Endodermal cell (in vitro differentiated cells): Measurements from ENCODE around the gene SLIT1. TPM values are rescaled to one million over a fixed set of nuclear protein-coding genes. Genes with fewer than 3 reads are reported as not detected.

Source experiments
- DNase-seq: peaks from one replicate; pipeline ENCODE4 v3.0.0-alpha.2; 2017
- H3K27ac ChIP-seq: 2 replicates; pipeline ENCODE4 v1.5.1; 2013; ENCODE audit warnings: mild to moderate bottlenecking, low read depth, low read length, moderate library complexity
- H3K27me3 ChIP-seq: 2 replicates; pipeline ENCODE4 v1.6.1; 2013; ENCODE audit warnings: mild to moderate bottlenecking, low read length, moderate library complexity; ENCODE audit not compliant: insufficient read depth, control insufficient read depth, poor library complexity, severe bottlenecking
- H3K36me3 ChIP-seq: 2 replicates; pipeline ENCODE4 v1.7.0; 2013; ENCODE audit warnings: mild to moderate bottlenecking, low read length, moderate library complexity; ENCODE audit not compliant: control insufficient read depth, insufficient read depth
- H3K4me1 ChIP-seq: one replicate; pipeline ENCODE4 v1.7.0; 2013; ENCODE audit warnings: low read length; ENCODE audit not compliant: control insufficient read depth, insufficient read depth
- H3K4me3 ChIP-seq: 2 replicates; pipeline ENCODE4 v1.5.1; 2013; ENCODE audit warnings: mild to moderate bottlenecking, low read length, moderate library complexity
- H3K9ac ChIP-seq: 2 replicates; pipeline ENCODE4 v1.6.1; 2013; ENCODE audit warnings: mild to moderate bottlenecking, low read length, moderate library complexity; ENCODE audit not compliant: poor library complexity, severe bottlenecking; ENCODE audit errors: extremely low read depth
- H3K9me3 ChIP-seq: 2 replicates; pipeline ENCODE4 v1.6.1; 2013; ENCODE audit warnings: mild to moderate bottlenecking, low read length, moderate library complexity; ENCODE audit not compliant: control insufficient read depth
- H3K27ac Mint-ChIP-seq: 2 replicates; pipeline ENCODE4 v1.8.0; 2020; ENCODE audit warnings: mixed read lengths
- H3K27me3 Mint-ChIP-seq: 2 replicates; pipeline ENCODE4 v1.8.0; 2021; ENCODE audit warnings: mild to moderate bottlenecking, mixed read lengths; ENCODE audit not compliant: insufficient read depth
- H3K36me3 Mint-ChIP-seq: 2 replicates; pipeline ENCODE4 v1.8.0; 2020; ENCODE audit warnings: low read depth, mixed read lengths
- H3K4me1 Mint-ChIP-seq: 2 replicates; pipeline ENCODE4 v1.8.0; 2020; ENCODE audit warnings: mixed read lengths
- H3K4me3 Mint-ChIP-seq: 2 replicates; pipeline ENCODE4 v1.8.0; 2020; ENCODE audit warnings: mild to moderate bottlenecking, moderate library complexity, mixed read lengths
- H3K9me3 Mint-ChIP-seq: 2 replicates; pipeline ENCODE4 v1.8.0; 2020; ENCODE audit warnings: mild to moderate bottlenecking, mixed read lengths
- WGBS, 2 experiments: methylation state at CpG; one replicate each; pipeline versions ENCODE4 v1.1.5 to v1.1.7; 2013; ENCODE audit warnings: missing lambda C conversion rate in 2 of 2, mixed read lengths in 1 of 2; ENCODE audit not compliant: insufficient coverage in 1 of 2, insufficient read length in 1 of 2; 5-methylcytosine and 5-hydroxymethylcytosine counted together
- total RNA-seq, 2 donors: library from RNA; stranded (reverse); fragmentation: NEBNext Ultra II Directional in 1 of 2; extraction: Animal tissue kit (Norgen Biotek cat#: 25700) in 1 of 2; gene quantifications; 2 replicates in 1 of 2; 3 replicates in 1 of 2; pipeline ENCODE4 v1.2.1, GENCODE V29; 2021
- TF ChIP-seq, protein P1 (sequence below): fragments of 200-600 bp; sonication (generic); conservative IDR thresholded peaks from 2 replicates; pipeline ENCODE4 v1.5.0; 2021; ENCODE audit warnings: antibody characterized with exemption, mild to moderate bottlenecking

The SLIT1 gene
- total RNA-seq, 2 donors from 2014 or later, result 0.97 to 2.4 TPM

- no peak overlapping the region for H3K27ac ChIP-seq
- no peaks in the 10 kb centered on the region for H3K9me3 ChIP-seq
- TF ChIP-seq, protein P1, sequence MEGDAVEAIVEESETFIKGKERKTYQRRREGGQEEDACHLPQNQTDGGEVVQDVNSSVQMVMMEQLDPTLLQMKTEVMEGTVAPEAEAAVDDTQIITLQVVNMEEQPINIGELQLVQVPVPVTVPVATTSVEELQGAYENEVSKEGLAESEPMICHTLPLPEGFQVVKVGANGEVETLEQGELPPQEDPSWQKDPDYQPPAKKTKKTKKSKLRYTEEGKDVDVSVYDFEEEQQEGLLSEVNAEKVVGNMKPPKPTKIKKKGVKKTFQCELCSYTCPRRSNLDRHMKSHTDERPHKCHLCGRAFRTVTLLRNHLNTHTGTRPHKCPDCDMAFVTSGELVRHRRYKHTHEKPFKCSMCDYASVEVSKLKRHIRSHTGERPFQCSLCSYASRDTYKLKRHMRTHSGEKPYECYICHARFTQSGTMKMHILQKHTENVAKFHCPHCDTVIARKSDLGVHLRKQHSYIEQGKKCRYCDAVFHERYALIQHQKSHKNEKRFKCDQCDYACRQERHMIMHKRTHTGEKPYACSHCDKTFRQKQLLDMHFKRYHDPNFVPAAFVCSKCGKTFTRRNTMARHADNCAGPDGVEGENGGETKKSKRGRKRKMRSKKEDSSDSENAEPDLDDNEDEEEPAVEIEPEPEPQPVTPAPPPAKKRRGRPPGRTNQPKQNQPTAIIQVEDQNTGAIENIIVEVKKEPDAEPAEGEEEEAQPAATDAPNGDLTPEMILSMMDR, result no peak
- no peaks in the 10 kb centered on the region for H3K9me3 Mint-ChIP-seq
- no peaks in the 10 kb centered on the region for H3K36me3 ChIP-seq
- WGBS, 2 experiments, result 89 to 95% methylated on average over 3 of the region's 3 CpGs
- no peaks in the 10 kb centered on the region for H3K27me3 ChIP-seq
- no peak for DNase-seq
- H3K27ac Mint-ChIP-seq, result no peak overlapping the region
- H3K4me1 Mint-ChIP-seq, result peaks cover 14% of the 10 kb centered on the region
- H3K4me3 ChIP-seq, result no peak overlapping the region
- no peaks in the 10 kb centered on the region for H3K36me3 Mint-ChIP-seq
- H3K4me1 ChIP-seq, result no peaks in the 10 kb centered on the region
- no peak overlapping the region for H3K4me3 Mint-ChIP-seq
- H3K27me3 Mint-ChIP-seq, result no peaks in the 10 kb centered on the region
- no peak overlapping the region for H3K9ac ChIP-seq
Measured at GRCh38 chr10:97028832-97029178, 157.0 kb downstream of the SLIT1 start.

- no peak for DNase-seq
- Mint-ChIP-seq H3K4me1 (peaks cover 14% of the 10 kb centered on the region), H3K9me3 (no peaks in the 10 kb centered on the region), H3K27ac (no peak overlapping the region), H3K27me3 (no peaks in the 10 kb centered on the region), H3K4me3 (no peak overlapping the region), H3K36me3 (no peaks in the 10 kb centered on the region)
- Histone ChIP-seq H3K36me3 (no peaks in the 10 kb centered on the region), H3K27ac (no peak overlapping the region), H3K9me3 (no peaks in the 10 kb centered on the region), H3K9ac (no peak overlapping the region), H3K27me3 (no peaks in the 10 kb centered on the region), H3K4me1 (no peaks in the 10 kb centered on the region), H3K4me3 (no peak overlapping the region)
- TF ChIP-seq, protein P1, result no peak
- WGBS, 2 experiments, result 82 to 95% methylated on average over 1 to 2 of the region's 2 CpGs
Measured at GRCh38 chr10:97028126-97028831, 157.5 kb downstream of the SLIT1 start.

DNA sequence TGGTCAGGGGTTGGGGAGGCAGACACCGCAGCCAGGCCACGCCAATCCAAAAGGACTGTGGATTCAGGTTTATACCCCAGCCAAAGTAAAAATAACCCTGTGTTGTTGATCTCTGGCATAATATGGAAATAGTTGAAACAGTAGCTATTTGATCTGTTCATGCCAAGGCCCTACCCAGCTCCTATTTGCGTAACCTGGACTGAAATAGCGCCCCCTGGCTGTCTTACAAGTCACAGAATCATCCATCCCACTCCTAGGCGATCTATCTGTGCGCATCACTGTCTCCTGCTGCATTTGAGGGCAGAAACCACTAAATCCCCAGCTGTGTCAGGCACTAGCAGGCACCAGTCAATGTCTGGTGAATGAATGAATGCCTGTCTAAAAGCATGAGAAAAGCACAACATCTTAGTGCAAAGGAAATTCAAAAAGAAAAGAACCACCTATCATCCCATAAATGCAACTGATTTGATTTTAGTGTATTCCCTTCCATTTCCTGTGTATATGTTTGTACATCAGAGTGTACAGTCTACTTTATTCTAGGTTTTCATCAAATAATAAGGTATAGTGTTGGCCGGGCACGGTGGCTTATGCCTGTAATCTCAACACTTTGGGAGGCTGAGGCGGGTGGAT, 160.0 kb downstream of the SLIT1 start:
- DNase-seq, result peak; percentile 84
- Mint-ChIP-seq H3K4me1 (peaks cover 6% of the 10 kb centered on the region), H3K36me3 (no peaks in the 10 kb centered on the region), H3K27me3 (no peaks in the 10 kb centered on the region), H3K9me3 (no peaks in the 10 kb centered on the region), H3K27ac (no peak overlapping the region), H3K4me3 (no peak overlapping the region)
- no peak overlapping the region for H3K27ac ChIP-seq
- no peaks in the 10 kb centered on the region for H3K36me3 ChIP-seq
- 43 to 71% methylated on average over 1 to 9 of the region's 9 CpGs for WGBS, 2 experiments
- no peaks in the 10 kb centered on the region for H3K4me1 ChIP-seq
- H3K9me3 ChIP-seq, result no peaks in the 10 kb centered on the region
- no peak overlapping the region for H3K4me3 ChIP-seq
- TF ChIP-seq, protein P1, result peak; percentile 89
- H3K27me3 ChIP-seq, result no peaks in the 10 kb centered on the region
- H3K9ac ChIP-seq, result no peak overlapping the region
